ENCODE measurements around the gene SGO2. TPM values are rescaled to one million over a fixed set of nuclear protein-coding genes. Genes with fewer than 3 reads are reported as not detected.

SGO2 gene
- total and polyA plus RNA-seq, 2 of the 13 experiments (the other 11 are each of a cell fraction or from before 2014, with no cell fraction given), result 5.1 to 16.2 TPM

DNA sequence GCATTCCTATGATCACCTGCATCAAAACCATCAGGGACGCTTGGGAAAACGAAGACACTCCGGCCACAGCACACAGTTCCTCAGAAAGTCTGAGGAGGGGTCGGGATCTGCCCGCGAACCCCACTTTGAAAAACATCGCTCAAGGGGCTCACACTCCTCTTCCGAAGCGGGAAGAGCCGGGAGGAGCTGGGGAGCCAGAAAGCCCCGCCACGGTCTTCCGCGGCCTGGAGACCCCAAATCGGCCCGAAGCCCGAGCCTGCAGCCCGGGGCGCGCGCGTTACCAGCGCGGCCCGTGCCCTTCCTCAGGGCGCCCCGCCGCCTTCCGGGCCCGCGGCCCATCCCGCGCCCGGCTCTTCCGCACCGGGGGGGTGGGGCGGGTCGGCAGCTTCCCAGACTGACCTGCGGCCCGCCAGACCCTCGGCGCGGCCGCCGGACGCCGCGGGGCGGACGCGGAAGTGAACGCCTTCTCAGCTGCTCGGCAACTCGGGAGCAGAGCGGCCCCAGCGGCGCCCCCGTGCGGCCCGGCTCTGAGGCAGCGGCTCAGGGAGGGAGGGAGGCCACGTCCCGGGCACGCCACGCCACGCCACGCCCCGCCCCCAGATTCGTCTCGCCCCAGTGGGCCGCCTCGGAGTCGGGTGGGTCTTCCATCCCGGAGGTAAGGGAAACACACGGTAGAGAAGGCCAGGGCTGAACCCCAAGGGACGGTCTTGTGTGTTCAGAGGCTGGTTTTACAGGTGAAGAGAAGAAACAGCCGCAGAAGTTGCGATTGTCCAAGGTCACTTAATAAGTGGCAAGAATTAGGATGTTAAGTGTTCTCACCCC, 16.2 kb upstream of the SGO2 start, which contains the start of gene KCTD18 (continued):
- TF ChIP-seq, protein P1, sequence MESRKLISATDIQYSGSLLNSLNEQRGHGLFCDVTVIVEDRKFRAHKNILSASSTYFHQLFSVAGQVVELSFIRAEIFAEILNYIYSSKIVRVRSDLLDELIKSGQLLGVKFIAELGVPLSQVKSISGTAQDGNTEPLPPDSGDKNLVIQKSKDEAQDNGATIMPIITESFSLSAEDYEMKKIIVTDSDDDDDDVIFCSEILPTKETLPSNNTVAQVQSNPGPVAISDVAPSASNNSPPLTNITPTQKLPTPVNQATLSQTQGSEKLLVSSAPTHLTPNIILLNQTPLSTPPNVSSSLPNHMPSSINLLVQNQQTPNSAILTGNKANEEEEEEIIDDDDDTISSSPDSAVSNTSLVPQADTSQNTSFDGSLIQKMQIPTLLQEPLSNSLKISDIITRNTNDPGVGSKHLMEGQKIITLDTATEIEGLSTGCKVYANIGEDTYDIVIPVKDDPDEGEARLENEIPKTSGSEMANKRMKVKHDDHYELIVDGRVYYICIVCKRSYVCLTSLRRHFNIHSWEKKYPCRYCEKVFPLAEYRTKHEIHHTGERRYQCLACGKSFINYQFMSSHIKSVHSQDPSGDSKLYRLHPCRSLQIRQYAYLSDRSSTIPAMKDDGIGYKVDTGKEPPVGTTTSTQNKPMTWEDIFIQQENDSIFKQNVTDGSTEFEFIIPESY (CRISPR knock-in tag; IDR thresholded peaks at IDR 0.05), result peak; percentile 32; the same call in 1 of the 2 replicates
- no peak for TF ChIP-seq MYNN (CRISPR knock-in tag; IDR thresholded peaks at IDR 0.05; ENCODE audit: low read depth)
- no peak for TF ChIP-seq ZNF232 (CRISPR knock-in tag; IDR thresholded peaks at IDR 0.05; ENCODE audit: borderline replicate concordance)
- TF ChIP-seq ZNF337 (CRISPR knock-in tag; IDR thresholded peaks at IDR 0.05; ENCODE audit: borderline replicate concordance, low read depth), result peak; percentile 93; the same call in 1 of the 2 replicates
- no peak for TF ChIP-seq ZNF12 (CRISPR knock-in tag; IDR thresholded peaks at IDR 0.05)
- TF ChIP-seq ZNF441 (CRISPR knock-in tag; IDR thresholded peaks at IDR 0.05; ENCODE audit: borderline replicate concordance), result peak; percentile 94
- no peak for TF ChIP-seq GLMP (CRISPR knock-in tag; IDR thresholded peaks at IDR 0.05; ENCODE audit: borderline replicate concordance)
- TF ChIP-seq, protein P2, sequence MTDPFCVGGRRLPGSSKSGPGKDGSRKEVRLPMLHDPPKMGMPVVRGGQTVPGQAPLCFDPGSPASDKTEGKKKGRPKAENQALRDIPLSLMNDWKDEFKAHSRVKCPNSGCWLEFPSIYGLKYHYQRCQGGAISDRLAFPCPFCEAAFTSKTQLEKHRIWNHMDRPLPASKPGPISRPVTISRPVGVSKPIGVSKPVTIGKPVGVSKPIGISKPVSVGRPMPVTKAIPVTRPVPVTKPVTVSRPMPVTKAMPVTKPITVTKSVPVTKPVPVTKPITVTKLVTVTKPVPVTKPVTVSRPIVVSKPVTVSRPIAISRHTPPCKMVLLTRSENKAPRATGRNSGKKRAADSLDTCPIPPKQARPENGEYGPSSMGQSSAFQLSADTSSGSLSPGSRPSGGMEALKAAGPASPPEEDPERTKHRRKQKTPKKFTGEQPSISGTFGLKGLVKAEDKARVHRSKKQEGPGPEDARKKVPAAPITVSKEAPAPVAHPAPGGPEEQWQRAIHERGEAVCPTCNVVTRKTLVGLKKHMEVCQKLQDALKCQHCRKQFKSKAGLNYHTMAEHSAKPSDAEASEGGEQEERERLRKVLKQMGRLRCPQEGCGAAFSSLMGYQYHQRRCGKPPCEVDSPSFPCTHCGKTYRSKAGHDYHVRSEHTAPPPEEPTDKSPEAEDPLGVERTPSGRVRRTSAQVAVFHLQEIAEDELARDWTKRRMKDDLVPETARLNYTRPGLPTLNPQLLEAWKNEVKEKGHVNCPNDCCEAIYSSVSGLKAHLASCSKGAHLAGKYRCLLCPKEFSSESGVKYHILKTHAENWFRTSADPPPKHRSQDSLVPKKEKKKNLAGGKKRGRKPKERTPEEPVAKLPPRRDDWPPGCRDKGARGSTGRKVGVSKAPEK (CRISPR knock-in tag; IDR thresholded peaks at IDR 0.05; ENCODE audit: borderline replicate concordance), result 0 out of 2 replicates have a peak, but pooled peaks have one; percentile 49
- no peak for TF ChIP-seq FIP1L1 (IDR thresholded peaks at IDR 0.05; ENCODE audit: borderline replicate concordance, insufficient read depth, low read depth, low read length)
- TF ChIP-seq ZNF616 (CRISPR knock-in tag; IDR thresholded peaks at IDR 0.05; ENCODE audit: low read depth), result peak; percentile 48; the same call in 1 of the 2 replicates
- peak; percentile 82 for TF ChIP-seq ZBTB42 (CRISPR knock-in tag; IDR thresholded peaks at IDR 0.05)
- no peak for TF ChIP-seq MAF1 (CRISPR knock-in tag; IDR thresholded peaks at IDR 0.05; ENCODE audit: borderline replicate concordance)
- peak; percentile 45; the same call in 1 of the 2 replicates for TF ChIP-seq ZKSCAN8 (CRISPR knock-in tag; IDR thresholded peaks at IDR 0.05; ENCODE audit: borderline replicate concordance)
- TF ChIP-seq, protein P3, sequence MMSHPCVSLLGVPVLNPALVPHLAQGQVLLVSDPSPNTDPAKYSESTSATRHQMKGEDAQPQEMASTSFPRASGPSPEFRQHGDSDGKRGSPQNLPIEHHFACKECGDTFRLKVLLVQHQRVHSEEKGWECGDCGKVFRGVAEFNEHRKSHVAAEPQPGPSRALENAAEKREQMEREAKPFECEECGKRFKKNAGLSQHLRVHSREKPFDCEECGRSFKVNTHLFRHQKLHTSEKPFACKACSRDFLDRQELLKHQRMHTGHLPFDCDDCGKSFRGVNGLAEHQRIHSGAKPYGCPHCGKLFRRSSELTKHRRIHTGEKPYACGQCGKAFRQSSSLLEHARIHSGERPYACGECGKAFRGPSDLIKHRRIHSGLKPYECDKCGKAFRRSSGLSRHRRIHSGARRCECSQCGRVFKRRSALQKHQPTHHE (CRISPR knock-in tag; IDR thresholded peaks at IDR 0.05; ENCODE audit: borderline replicate concordance), result no peak; the same call in 1 of the 2 replicates
- TF ChIP-seq ZNF331 (CRISPR knock-in tag; IDR thresholded peaks at IDR 0.05), result peak; percentile 88
- no peak; the same call in 1 of the 2 replicates for TF ChIP-seq ZNF605 (CRISPR knock-in tag; IDR thresholded peaks at IDR 0.05)
- TF ChIP-seq TCF7 (IDR thresholded peaks at IDR 0.05; ENCODE audit: low read depth), result no peak
- no peak for TF ChIP-seq MEIS1 (CRISPR knock-in tag; IDR thresholded peaks at IDR 0.05; ENCODE audit: borderline replicate concordance)
- peak; percentile 97 for TF ChIP-seq POGZ (CRISPR knock-in tag; IDR thresholded peaks at IDR 0.05)
- no peak for TF ChIP-seq FOSL1 (CRISPR knock-in tag; IDR thresholded peaks at IDR 0.05; ENCODE audit: borderline replicate concordance)
- no peak; the same call in 1 of the 2 replicates for TF ChIP-seq HMG20B (CRISPR knock-in tag; conservative IDR thresholded peaks at IDR 0.05)
- TF ChIP-seq ELF1 (CRISPR knock-in tag; IDR thresholded peaks at IDR 0.05), result peak; percentile 89

Measured in HepG2 (cell line).